HG03135 (cell line): ENCODE data around the gene MRPL16.

Experiments used
- ATAC-seq: cut with Tn5 transposase; IDR thresholded peaks from one replicate; pipeline ENCODE4 v1.9.1; 2021; ENCODE audit warnings: mild to moderate bottlenecking, moderate library complexity; ENCODE audit not compliant: unreplicated experiment

The MRPL16 gene

GRCh38 chr11:59776210-59777066, 34.1 kb downstream of the MRPL16 start:
- ATAC-seq = no peak

GRCh38 chr11:59773083-59773440, 37.5 kb downstream of the MRPL16 start:
- no peak for ATAC-seq

- no peak for ATAC-seq
Observed at GRCh38 chr11:59771605-59772004, 39.0 kb downstream of the MRPL16 start.

GRCh38 chr11:59770869-59771268, 39.7 kb downstream of the MRPL16 start:
- no peak for ATAC-seq

- ATAC-seq = no peak
Observed at GRCh38 chr11:59770319-59770718, 40.3 kb downstream of the MRPL16 start.

- no peak for ATAC-seq
Observed at GRCh38 chr11:59769828-59770227, 40.8 kb downstream of the MRPL16 start.

GRCh38 chr11:59769111-59769510, 41.5 kb downstream of the MRPL16 start:
- no peak for ATAC-seq

- ATAC-seq = no peak
Observed at GRCh38 chr11:59767225-59767611, 43.4 kb downstream of the MRPL16 start.

GRCh38 chr11:59766542-59767224, 43.9 kb downstream of the MRPL16 start:
- no peak for ATAC-seq

GRCh38 chr11:59765068-59765735, 45.4 kb downstream of the MRPL16 start:
- ATAC-seq = no peak

- ATAC-seq = no peak
Observed at GRCh38 chr11:59761993-59762392, 48.6 kb downstream of the MRPL16 start.

GRCh38 chr11:59760771-59761170, 49.8 kb downstream of the MRPL16 start:
- no peak for ATAC-seq

- ATAC-seq = no peak
Observed at GRCh38 chr11:59759900-59760299, 50.7 kb downstream of the MRPL16 start.

- no peak for ATAC-seq
Observed at GRCh38 chr11:59758401-59759037, 52.1 kb downstream of the MRPL16 start.

GRCh38 chr11:59756845-59757244, 53.7 kb downstream of the MRPL16 start:
- no peak for ATAC-seq

- ATAC-seq = no peak
Observed at GRCh38 chr11:59756558-59756840, 54.1 kb downstream of the MRPL16 start.
